D721Med (cell line): ENCODE measurements around the gene CAPS2.

Source experiments
- DNase-seq: peaks from one replicate; pipeline ENCODE4 v3.0.0; 2011; ENCODE audit warnings: low spot score; ENCODE audit not compliant: insufficient read length
- FAIRE-seq: peaks from 2 replicates; lab custom pipeline; 2011; peaks lifted over from hg19 to GRCh38; lab: Jason Lieb, UNC
- CTCF ChIP-seq: IDR thresholded peaks from 2 replicates; pipeline ENCODE4 v1.5.1; 2012; ENCODE audit warnings: mild to moderate bottlenecking, control low read depth; ENCODE audit not compliant: insufficient read depth; ENCODE audit errors: missing control alignments

CAPS2 gene

GRCh38 chr12:75259143-75259542 is 71.0 kb downstream of the CAPS2 start:
- no peak for TF ChIP-seq CTCF
- no peak for FAIRE-seq
- DNase-seq = no peak

GRCh38 chr12:75257510-75257909 is 72.6 kb downstream of the CAPS2 start:
- FAIRE-seq (no peak), DNase-seq (no peak)
- no peak for TF ChIP-seq CTCF

- DNase-seq (no peak), FAIRE-seq (no peak)
- TF ChIP-seq CTCF = no peak
These were observed 85.0 kb downstream of the CAPS2 start for GRCh38 chr12:75245108-75245507.

- no peak for TF ChIP-seq CTCF
- no peak for FAIRE-seq
- no peak for DNase-seq
These were observed 90.1 kb downstream of the CAPS2 start for GRCh38 chr12:75239987-75240386.

GRCh38 chr12:75236206-75236605 is 93.9 kb downstream of the CAPS2 start:
- TF ChIP-seq CTCF = no peak
- DNase-seq = no peak

GRCh38 chr12:75227132-75227531 is 103.0 kb downstream of the CAPS2 start:
- FAIRE-seq = no peak
- TF ChIP-seq CTCF = no peak
- no peak for DNase-seq

More at GRCh38 chr12:75236206-75236605, 93.9 kb downstream of the CAPS2 start:
- FAIRE-seq = no peak
